ENCODE data around the gene NTHL1. TPM values are rescaled to one million over a fixed set of nuclear protein-coding genes. Genes with fewer than 3 reads are reported as not detected.
"Not testable (repeated sequence)": the region's sequence is repeated elsewhere in the genome, so short reads cannot be mapped to it uniquely, and the experiment has no call there.

The NTHL1 gene
- total and polyA plus RNA-seq, 9 donors, result 11.5 to 20.2 (median 14.5) TPM

- Histone ChIP-seq H3K27ac (ENCODE audit: low read length) (peak overlapping the region; percentile 80), H3K4me3 (ENCODE audit: low read length) (no peak overlapping the region), H3K4me1 (ENCODE audit: control insufficient read depth, insufficient read depth, low read length) (peaks cover 89% of the 10 kb centered on the region), H3K9me3 (replicated peaks; ENCODE audit: control insufficient read depth, low read depth, low read length) (no peaks in the 10 kb centered on the region), H3K36me3 (ENCODE audit: control insufficient read depth, insufficient read depth, low read length) (peaks cover 19% of the 10 kb centered on the region), H3K27me3 (ENCODE audit: control insufficient read depth, insufficient read depth, low read length) (no peaks in the 10 kb centered on the region)
- DNase-seq, result no peak
- WGBS (ENCODE audit: insufficient coverage), result 84% methylated on average over 46 of the region's 47 CpGs
Measured at GRCh38 chr16:2036200-2036966, 11.3 kb downstream of the NTHL1 start.

GRCh38 chr16:2035431-2036199 lies 12.0 kb downstream of the NTHL1 start:
- H3K9me3 ChIP-seq (replicated peaks; ENCODE audit: control insufficient read depth, low read depth, low read length), result no peaks in the 10 kb centered on the region
- peak; percentile 70 for DNase-seq
- no peaks in the 10 kb centered on the region for H3K27me3 ChIP-seq (ENCODE audit: control insufficient read depth, insufficient read depth, low read length)
- no peak overlapping the region for H3K4me3 ChIP-seq (ENCODE audit: low read length)
- 19% methylated on average over 31 of the region's 34 CpGs for WGBS (ENCODE audit: insufficient coverage)
- H3K36me3 ChIP-seq (ENCODE audit: control insufficient read depth, insufficient read depth, low read length), result peaks cover 19% of the 10 kb centered on the region
- H3K4me1 ChIP-seq (ENCODE audit: control insufficient read depth, insufficient read depth, low read length), result peaks cover 84% of the 10 kb centered on the region
- peak overlapping the region; percentile 80 for H3K27ac ChIP-seq (ENCODE audit: low read length)

GRCh38 chr16:2034696-2035430 lies 12.8 kb downstream of the NTHL1 start:
- Histone ChIP-seq H3K4me1 (ENCODE audit: control insufficient read depth, insufficient read depth, low read length) (peaks cover 77% of the 10 kb centered on the region), H3K27ac (ENCODE audit: low read length) (peak overlapping the region; percentile 80), H3K36me3 (ENCODE audit: control insufficient read depth, insufficient read depth, low read length) (peaks cover 23% of the 10 kb centered on the region), H3K4me3 (ENCODE audit: low read length) (no peak overlapping the region), H3K9me3 (replicated peaks; ENCODE audit: control insufficient read depth, low read depth, low read length) (no peaks in the 10 kb centered on the region), H3K27me3 (ENCODE audit: control insufficient read depth, insufficient read depth, low read length) (no peaks in the 10 kb centered on the region)
- 58% methylated on average over 10 of the region's 17 CpGs for WGBS (ENCODE audit: insufficient coverage)
- no peak for DNase-seq

- peaks cover 27% of the 10 kb centered on the region for H3K36me3 ChIP-seq (ENCODE audit: control insufficient read depth, insufficient read depth, low read length)
- peaks cover 75% of the 10 kb centered on the region for H3K4me1 ChIP-seq (ENCODE audit: control insufficient read depth, insufficient read depth, low read length)
- DNase-seq; H3K9me3 ChIP-seq (replicated peaks; ENCODE audit: control insufficient read depth, low read depth, low read length); H3K27me3 ChIP-seq (ENCODE audit: control insufficient read depth, insufficient read depth, low read length): not testable (repeated sequence)
- 17% methylated on average over 1 of the region's 32 CpGs for WGBS (ENCODE audit: insufficient coverage)
- H3K4me3 ChIP-seq (ENCODE audit: low read length), result peak overlapping the region; percentile 8
- peak overlapping the region; percentile 81 for H3K27ac ChIP-seq (ENCODE audit: low read length)
Measured at GRCh38 chr16:2033909-2034695, 13.5 kb downstream of the NTHL1 start.

GRCh38 chr16:2033057-2033908 lies 14.4 kb downstream of the NTHL1 start:
- Histone ChIP-seq H3K27ac (ENCODE audit: low read length) (peak overlapping the region; percentile 81), H3K36me3 (ENCODE audit: control insufficient read depth, insufficient read depth, low read length) (peaks cover 23% of the 10 kb centered on the region), H3K4me3 (ENCODE audit: low read length) (peak overlapping the region; percentile 8), H3K4me1 (ENCODE audit: control insufficient read depth, insufficient read depth, low read length) (peaks cover 74% of the 10 kb centered on the region), H3K27me3 (ENCODE audit: control insufficient read depth, insufficient read depth, low read length) (no peaks in the 10 kb centered on the region), H3K9me3 (replicated peaks; ENCODE audit: control insufficient read depth, low read depth, low read length) (no peaks in the 10 kb centered on the region)
- WGBS (ENCODE audit: insufficient coverage), result 2% methylated on average over 12 of the region's 37 CpGs
- peak; percentile 74 for DNase-seq

GRCh38 chr16:2032285-2033056 lies 15.2 kb downstream of the NTHL1 start:
- Histone ChIP-seq H3K36me3 (ENCODE audit: control insufficient read depth, insufficient read depth, low read length) (peaks cover 20% of the 10 kb centered on the region), H3K27me3 (ENCODE audit: control insufficient read depth, insufficient read depth, low read length) (peaks cover 2% of the 10 kb centered on the region), H3K4me1 (ENCODE audit: control insufficient read depth, insufficient read depth, low read length) (peaks cover 75% of the 10 kb centered on the region), H3K4me3 (ENCODE audit: low read length) (peak overlapping the region; percentile 8), H3K9me3 (replicated peaks; ENCODE audit: control insufficient read depth, low read depth, low read length) (no peaks in the 10 kb centered on the region), H3K27ac (ENCODE audit: low read length) (peak overlapping the region; percentile 81)
- peak; percentile 58 for DNase-seq
- 52% methylated on average over 9 of the region's 15 CpGs for WGBS (ENCODE audit: insufficient coverage)

GRCh38 chr16:2031081-2031577 lies 16.5 kb downstream of the NTHL1 start:
- WGBS (ENCODE audit: insufficient coverage), result 70% methylated on average over 10 of the region's 11 CpGs
- H3K36me3 ChIP-seq (ENCODE audit: control insufficient read depth, insufficient read depth, low read length), result peaks cover 8% of the 10 kb centered on the region
- peak overlapping the region; percentile 42 for H3K27ac ChIP-seq (ENCODE audit: low read length)
- H3K4me1 ChIP-seq (ENCODE audit: control insufficient read depth, insufficient read depth, low read length), result peaks cover 69% of the 10 kb centered on the region
- H3K9me3 ChIP-seq (replicated peaks; ENCODE audit: control insufficient read depth, low read depth, low read length), result no peaks in the 10 kb centered on the region
- H3K4me3 ChIP-seq (ENCODE audit: low read length), result no peak overlapping the region
- DNase-seq, result peak; percentile 33
- H3K27me3 ChIP-seq (ENCODE audit: control insufficient read depth, insufficient read depth, low read length), result peaks cover 4% of the 10 kb centered on the region

GRCh38 chr16:2030036-2030435 lies 17.6 kb downstream of the NTHL1 start:
- H3K36me3 ChIP-seq (ENCODE audit: control insufficient read depth, insufficient read depth, low read length), result peaks cover 8% of the 10 kb centered on the region
- H3K27me3 ChIP-seq (ENCODE audit: control insufficient read depth, insufficient read depth, low read length), result peaks cover 6% of the 10 kb centered on the region
- WGBS (ENCODE audit: insufficient coverage), result 88% methylated on average over 8 of the region's 11 CpGs
- no peaks in the 10 kb centered on the region for H3K9me3 ChIP-seq (replicated peaks; ENCODE audit: control insufficient read depth, low read depth, low read length)
- peaks cover 67% of the 10 kb centered on the region for H3K4me1 ChIP-seq (ENCODE audit: control insufficient read depth, insufficient read depth, low read length)
- no peak overlapping the region for H3K4me3 ChIP-seq (ENCODE audit: low read length)
- DNase-seq, result no peak
- H3K27ac ChIP-seq (ENCODE audit: low read length), result no peak overlapping the region
